AG04449 (cell line): Measurements from ENCODE around the gene BARX1.

Experiments
- CTCF ChIA-PET: fragments of 350-600 bp; formaldehyde crosslinking; extraction: SDS; loops from one replicate; lab custom pipeline; 2021; ENCODE audit warnings: antibody characterized with exemption; lab: Yijun Ruan, JAX
- POLR2A ChIA-PET: fragments of 400-600, 350-600 bp; formaldehyde crosslinking; extraction: SDS; loops from one replicate; lab custom pipeline; 2020; ENCODE audit warnings: antibody characterized with exemption, inconsistent platforms; lab: Yijun Ruan, JAX
- DNase-seq: peaks from one replicate; pipeline ENCODE4 v3.0.0-alpha.2; 2010; ENCODE audit warnings: low read depth, low spot score
- H3K4me3 ChIP-seq: 2 replicates; pipeline ENCODE4 v1.5.1; 2011; ENCODE audit warnings: low read depth, mild to moderate bottlenecking, control low read depth, low read length
- TF ChIP-seq, protein P1 (sequence below): IDR thresholded peaks from one replicate; pipeline ENCODE4 v1.5.1; 2011; ENCODE audit warnings: mild to moderate bottlenecking, moderate library complexity, low read length, control low read depth, inconsistent platforms; ENCODE audit not compliant: insufficient read depth; ENCODE audit errors: missing control alignments

Gene BARX1

DNA sequence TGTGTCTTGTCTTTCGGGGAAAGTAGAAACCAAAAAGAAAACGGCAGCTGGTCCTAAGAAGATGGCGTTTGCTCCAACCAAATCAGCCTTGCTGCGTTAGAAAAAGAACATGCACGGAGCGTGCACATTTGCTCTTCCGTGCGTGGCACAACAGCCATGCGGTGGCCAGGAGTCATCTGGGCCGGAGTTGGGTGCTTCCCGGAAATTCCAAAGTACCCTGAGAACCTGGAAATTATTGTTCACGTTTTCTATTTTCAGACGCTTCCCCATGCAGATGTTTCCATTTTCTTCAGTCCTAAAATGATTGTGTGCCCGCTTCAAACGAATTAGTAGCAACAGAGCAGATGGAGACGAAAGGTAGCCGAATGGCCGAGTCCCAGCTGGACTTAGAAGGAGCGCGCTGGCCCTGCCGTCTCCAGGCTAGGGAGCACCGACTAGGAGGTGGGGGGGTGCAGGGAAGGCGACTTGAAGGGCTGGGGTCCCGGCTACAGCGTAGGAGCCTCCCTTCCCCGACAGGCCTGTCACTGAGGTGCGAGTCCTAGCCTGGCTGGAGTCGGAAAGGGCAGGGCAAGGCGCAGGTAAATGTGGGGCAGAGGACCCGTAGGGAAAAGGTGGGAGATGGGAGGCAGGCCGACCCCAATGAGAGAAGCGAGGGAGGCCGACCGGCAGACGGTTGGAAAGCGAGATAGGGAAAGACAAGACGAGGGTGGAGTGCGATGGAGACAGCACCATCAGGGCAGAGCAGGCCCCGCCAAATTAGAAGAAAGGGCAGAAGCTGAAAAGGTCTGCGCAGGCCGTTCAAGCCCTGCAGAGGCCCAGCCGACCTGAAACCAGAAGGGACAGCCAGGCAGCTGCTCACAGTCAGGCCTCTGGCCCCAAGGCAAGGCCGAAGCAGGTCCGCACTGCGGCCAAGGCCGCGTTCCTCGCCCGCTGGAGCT, 1.4 kb downstream of the BARX1 start:
- TF ChIP-seq, protein P1, sequence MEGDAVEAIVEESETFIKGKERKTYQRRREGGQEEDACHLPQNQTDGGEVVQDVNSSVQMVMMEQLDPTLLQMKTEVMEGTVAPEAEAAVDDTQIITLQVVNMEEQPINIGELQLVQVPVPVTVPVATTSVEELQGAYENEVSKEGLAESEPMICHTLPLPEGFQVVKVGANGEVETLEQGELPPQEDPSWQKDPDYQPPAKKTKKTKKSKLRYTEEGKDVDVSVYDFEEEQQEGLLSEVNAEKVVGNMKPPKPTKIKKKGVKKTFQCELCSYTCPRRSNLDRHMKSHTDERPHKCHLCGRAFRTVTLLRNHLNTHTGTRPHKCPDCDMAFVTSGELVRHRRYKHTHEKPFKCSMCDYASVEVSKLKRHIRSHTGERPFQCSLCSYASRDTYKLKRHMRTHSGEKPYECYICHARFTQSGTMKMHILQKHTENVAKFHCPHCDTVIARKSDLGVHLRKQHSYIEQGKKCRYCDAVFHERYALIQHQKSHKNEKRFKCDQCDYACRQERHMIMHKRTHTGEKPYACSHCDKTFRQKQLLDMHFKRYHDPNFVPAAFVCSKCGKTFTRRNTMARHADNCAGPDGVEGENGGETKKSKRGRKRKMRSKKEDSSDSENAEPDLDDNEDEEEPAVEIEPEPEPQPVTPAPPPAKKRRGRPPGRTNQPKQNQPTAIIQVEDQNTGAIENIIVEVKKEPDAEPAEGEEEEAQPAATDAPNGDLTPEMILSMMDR: no peak
- H3K4me3 ChIP-seq: no peak overlapping the region
- DNase-seq: no peak
- ChIA-PET POLR2A (no interaction called here), CTCF (no interaction called here)

DNA sequence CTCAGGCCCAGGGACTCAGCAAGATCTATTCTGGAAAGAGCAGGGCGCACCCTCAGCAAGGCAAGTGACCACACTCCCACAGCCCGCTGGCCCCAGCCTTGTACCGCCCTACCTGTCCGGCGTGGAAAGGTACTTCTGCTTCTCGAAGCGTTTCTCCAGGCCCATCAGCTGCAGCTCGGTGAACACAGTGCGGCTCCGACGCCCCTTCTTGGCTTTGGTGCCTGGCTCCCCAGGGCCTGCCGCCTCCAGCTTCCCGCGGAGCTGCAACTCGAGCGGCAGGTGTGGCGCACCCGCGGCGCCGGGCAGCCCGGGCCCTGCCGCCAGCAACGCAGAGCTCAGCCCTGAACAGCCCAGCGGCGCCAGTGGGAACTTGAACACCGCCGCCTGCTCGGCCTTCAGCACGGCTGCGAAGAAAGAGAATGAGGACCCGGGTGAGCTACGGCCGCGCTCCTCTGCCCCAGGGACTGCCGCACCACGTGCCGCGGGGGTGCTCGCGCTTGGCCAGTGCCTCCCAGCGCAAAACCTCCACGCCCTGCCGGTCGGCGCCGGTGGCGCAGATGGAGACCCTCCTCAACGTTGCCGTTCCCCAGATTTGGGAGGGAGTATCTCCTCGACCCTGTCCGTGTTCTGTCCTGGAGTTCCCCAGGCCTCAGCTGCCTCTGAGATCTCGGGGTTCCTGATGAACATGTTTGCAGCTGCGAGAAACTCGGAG, 2.2 kb downstream of the BARX1 start:
- CTCF ChIA-PET: interaction anchor here (3.3 kb wide), 1 partner anchor 10 kb away, joined by 18 read pairs; no protein-coding TSS in a partner anchor
- H3K4me3 ChIP-seq: no peak overlapping the region
- TF ChIP-seq, protein P1: no peak
- DNase-seq: no peak
- POLR2A ChIA-PET: no interaction called here

DNA sequence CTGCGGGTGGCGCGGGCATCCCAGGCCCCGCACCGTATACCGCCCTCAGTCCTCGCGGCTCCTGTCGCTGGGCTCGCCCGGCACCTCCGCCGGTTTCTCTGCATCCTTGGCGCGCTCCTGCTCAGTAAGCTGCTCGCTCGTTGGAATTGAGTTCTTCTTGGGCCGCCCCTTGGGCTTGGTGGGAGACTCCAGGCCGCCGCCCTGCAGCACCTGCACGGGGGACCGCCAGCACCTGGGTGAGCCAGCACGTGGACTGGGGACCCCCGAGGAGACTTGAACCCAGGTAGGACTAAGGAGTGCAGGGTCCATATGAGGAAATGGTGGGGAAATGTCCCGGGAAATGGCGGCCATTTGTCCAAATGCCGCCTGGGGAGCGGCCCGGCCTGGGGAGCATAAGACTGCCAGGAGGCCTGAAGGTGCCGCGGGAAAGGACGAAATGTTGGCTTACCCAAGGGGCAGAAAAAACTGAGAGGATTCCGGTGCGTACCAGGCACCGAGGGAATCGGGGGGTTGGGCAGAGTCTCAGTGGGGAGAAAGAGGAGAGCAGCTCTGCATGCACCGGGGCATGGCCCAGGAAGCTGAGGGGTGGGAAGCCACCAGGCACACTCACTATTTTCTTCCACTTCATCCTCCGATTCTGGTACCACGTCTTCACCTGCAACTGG, 2.9 kb downstream of the BARX1 start:
- DNase-seq: no peak
- no peak overlapping the region for H3K4me3 ChIP-seq
- CTCF ChIA-PET: interaction anchor here (3.3 kb wide), 1 partner anchor 11 kb away, joined by 18 read pairs; no protein-coding TSS in a partner anchor
- POLR2A ChIA-PET: no interaction called here
- TF ChIP-seq, protein P1: no peak

DNA sequence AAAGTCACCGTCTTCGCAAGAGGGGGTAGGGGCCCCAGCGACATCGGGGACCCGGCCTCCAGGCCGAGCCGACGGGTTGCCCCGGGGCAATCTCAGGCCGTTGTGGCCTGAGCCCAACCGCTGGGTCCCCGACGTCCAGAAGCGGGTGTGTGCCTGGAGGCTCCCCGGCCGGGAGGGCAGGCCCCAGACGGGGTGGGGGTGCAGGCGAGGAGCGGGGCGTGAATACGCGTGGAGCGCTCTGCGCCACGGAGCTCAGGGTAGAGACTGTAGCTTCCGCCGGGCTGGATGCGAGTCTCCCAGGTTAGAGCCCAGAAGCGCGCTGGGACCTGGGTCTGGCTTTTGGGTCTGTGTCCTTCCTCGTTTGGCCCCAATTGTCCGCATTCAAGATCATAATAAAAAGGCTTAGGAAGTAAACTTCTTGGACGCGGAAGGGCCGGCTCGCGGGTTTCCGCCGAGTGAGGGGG, 3.5 kb downstream of the BARX1 start:
- H3K4me3 ChIP-seq: no peak overlapping the region; the same call in 1 of the 2 replicates
- CTCF ChIA-PET: interaction anchor here (0.7 to 3.3 kb wide), 2 partner anchors 11 to 269 kb away, joined by 3 to 18 read pairs; no protein-coding TSS in a partner anchor

DNA sequence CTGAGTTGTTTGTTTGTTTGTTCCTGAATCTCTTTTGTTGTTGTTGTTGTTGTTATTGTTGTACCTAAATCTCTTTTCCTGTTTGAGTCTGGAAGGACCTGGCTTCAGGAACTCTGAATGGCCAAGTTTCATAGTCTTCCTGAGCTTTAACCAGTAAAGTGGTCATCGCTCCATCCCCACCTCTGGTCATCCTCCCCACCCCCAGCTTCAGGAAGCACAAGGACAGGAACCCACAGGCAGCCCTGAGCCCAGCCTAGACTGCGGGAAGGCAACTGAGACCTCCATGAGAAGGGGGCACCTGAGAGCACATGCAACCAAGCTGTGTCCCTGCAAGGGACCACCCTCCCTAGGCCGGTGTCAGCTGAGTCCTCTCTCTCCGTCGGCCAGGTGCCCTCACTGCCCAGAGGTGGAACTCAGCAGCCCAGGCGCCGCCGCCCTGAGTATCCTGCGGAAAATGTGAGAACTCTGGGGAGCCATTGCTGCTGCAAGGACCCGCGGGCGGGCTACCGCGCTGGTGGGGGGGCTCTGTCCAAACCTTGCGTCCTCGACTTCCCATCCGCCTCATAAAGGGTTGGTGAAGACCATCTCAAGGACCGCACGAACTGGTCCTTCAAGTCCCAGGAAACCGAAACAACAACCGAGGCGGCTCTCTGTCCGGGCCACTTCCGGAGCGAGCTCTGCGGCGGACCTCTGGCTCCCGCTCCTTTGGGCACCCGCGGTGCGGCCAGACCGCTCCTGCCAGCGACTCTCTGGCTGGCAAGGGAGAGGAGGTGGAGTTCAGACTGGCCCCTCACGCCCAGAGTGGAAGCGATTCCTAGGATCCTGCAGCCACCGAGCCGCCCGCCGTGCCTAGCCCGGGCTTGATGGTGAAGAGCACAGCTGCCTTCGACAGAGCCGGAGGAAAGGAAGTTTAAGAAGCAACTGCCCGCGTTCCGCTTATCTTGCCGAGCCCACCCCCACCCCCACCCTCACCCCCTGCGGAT, 4.2 kb downstream of the BARX1 start:
- ChIA-PET POLR2A (no interaction called here), CTCF (interaction anchor here (0.7 to 3.3 kb wide), 2 partner anchors 12 to 269 kb away, joined by 3 to 18 read pairs; no protein-coding TSS in a partner anchor)
- TF ChIP-seq, protein P1: no peak
- H3K4me3 ChIP-seq: peak overlapping the region; percentile 54
- no peak for DNase-seq

More for the DNA sequence above, 3.5 kb downstream of the BARX1 start:
- no peak for DNase-seq
- POLR2A ChIA-PET: no interaction called here
- TF ChIP-seq, protein P1: no peak
